GM23338 (cell line): ENCODE measurements around the gene EIF2S3B. TPM values are rescaled to one million over a fixed set of nuclear protein-coding genes. Genes with fewer than 3 reads are reported as not detected.

ENCODE experiments used
- ATAC-seq: fragments of 200-7000 bp; cut with Tn5 transposase; 3 replicates; pipeline ENCODE4 v1.9.1; 2020
- DNase-seq: peaks from one replicate; pipeline ENCODE4 v3.0.0-alpha.2; 2015; ENCODE audit warnings: low spot score
- H2AFZ ChIP-seq: fragments of 200-600 bp; sonication (generic); 2 replicates; pipeline ENCODE4 v1.8.0; 2016; ENCODE audit warnings: antibody characterized with exemption, mild to moderate bottlenecking, moderate library complexity
- H3F3A ChIP-seq: fragments of 200-600 bp; sonication (generic); replicated peaks from 2 replicates; pipeline ENCODE4 v1.8.0; 2017; ENCODE audit warnings: antibody characterized with exemption, mixed run types, low read depth
- H3K27ac ChIP-seq: fragments of 200-600 bp; sonication (generic); 2 replicates; pipeline ENCODE4 v1.6.1; 2016; ENCODE audit warnings: low read depth
- H3K27me3 ChIP-seq: fragments of 200-600 bp; sonication (generic); 2 replicates; pipeline ENCODE4 v1.8.0; 2016; ENCODE audit warnings: mild to moderate bottlenecking, mixed run types, moderate library complexity; ENCODE audit not compliant: insufficient read depth
- H3K36me3 ChIP-seq: fragments of 200-600 bp; sonication (generic); 2 replicates; pipeline ENCODE4 v1.8.0; 2016; ENCODE audit warnings: mild to moderate bottlenecking; ENCODE audit not compliant: insufficient read depth
- H3K4me1 ChIP-seq: fragments of 200-600 bp; sonication (generic); 2 replicates; pipeline ENCODE4 v1.8.0; 2016; ENCODE audit warnings: mild to moderate bottlenecking, moderate library complexity; ENCODE audit not compliant: insufficient read depth
- H3K4me2 ChIP-seq: fragments of 200-600 bp; sonication (generic); 2 replicates; pipeline ENCODE4 v1.7.1; 2017; ENCODE audit warnings: mixed run types
- H3K4me3 ChIP-seq: fragments of 200-600 bp; sonication (generic); 2 replicates; pipeline ENCODE4 v1.6.1; 2016; ENCODE audit warnings: mixed run types
- H3K79me2 ChIP-seq: fragments of 200-600 bp; sonication (generic); replicated peaks from 2 replicates; pipeline ENCODE4 v1.8.0; 2017; ENCODE audit warnings: mild to moderate bottlenecking; ENCODE audit not compliant: insufficient read depth
- H3K9me2 ChIP-seq: fragments of 200-600 bp; sonication (generic); 2 replicates; pipeline ENCODE4 v1.8.0; 2017; ENCODE audit not compliant: insufficient read depth
- H4K20me1 ChIP-seq: fragments of 200-600 bp; sonication (generic); replicated peaks from 2 replicates; pipeline ENCODE4 v1.8.0; 2017; ENCODE audit warnings: mild to moderate bottlenecking; ENCODE audit not compliant: insufficient read depth
- H3K27ac Mint-ChIP-seq: 2 replicates; pipeline ENCODE4 v1.8.0; 2020; ENCODE audit warnings: inconsistent platforms, mild to moderate bottlenecking, moderate library complexity, mixed read lengths
- H3K27me3 Mint-ChIP-seq: 3 replicates; pipeline ENCODE4 v1.8.0; 2022; ENCODE audit warnings: low read depth, mild to moderate bottlenecking, moderate library complexity, mixed read lengths, inconsistent platforms; ENCODE audit not compliant: insufficient read depth, poor library complexity
- H3K36me3 Mint-ChIP-seq: 3 replicates; pipeline ENCODE4 v1.8.0; 2021; ENCODE audit warnings: low read depth, mild to moderate bottlenecking, inconsistent platforms, moderate library complexity, mixed read lengths
- H3K4me1 Mint-ChIP-seq: 3 replicates; pipeline ENCODE4 v1.8.0; 2020; ENCODE audit warnings: mild to moderate bottlenecking, inconsistent platforms, mixed read lengths
- H3K4me3 Mint-ChIP-seq: 3 replicates; pipeline ENCODE4 v1.8.0; 2021; ENCODE audit warnings: moderate library complexity, mild to moderate bottlenecking, inconsistent platforms, mixed read lengths
- H3K9me3 Mint-ChIP-seq: 3 replicates; pipeline ENCODE4 v1.8.0; 2020; ENCODE audit warnings: moderate library complexity, mild to moderate bottlenecking, inconsistent platforms, mixed read lengths
- CREB1 ChIP-seq: fragments of 250-450 bp; sonication (Bioruptor Pico); IDR thresholded peaks from 2 replicates; pipeline ENCODE4 v1.5.0; 2020; ENCODE audit warnings: low read depth, mild to moderate bottlenecking, moderate library complexity
- EZH2 ChIP-seq: fragments of 200-600 bp; sonication (generic); IDR thresholded peaks from one replicate; pipeline ENCODE4 v1.8.0; 2017; ENCODE audit warnings: antibody characterized with exemption, mild to moderate bottlenecking, low read depth; ENCODE audit not compliant: unreplicated experiment
- EZH2phosphoT487 ChIP-seq: fragments of 200-600 bp; sonication (generic); IDR thresholded peaks from one replicate; pipeline ENCODE4 v1.8.1; 2018; ENCODE audit warnings: antibody characterized with exemption; ENCODE audit not compliant: unreplicated experiment
- NANOG ChIP-seq: IDR thresholded peaks from 2 replicates; pipeline ENCODE4 v1.6.1; 2016; ENCODE audit warnings: antibody characterized with exemption, borderline replicate concordance
- POLR2AphosphoS5 ChIP-seq: IDR thresholded peaks from 2 replicates; pipeline ENCODE4 v1.6.1; 2016; ENCODE audit warnings: antibody characterized with exemption, low read depth
- REST ChIP-seq: IDR thresholded peaks from one replicate; pipeline ENCODE4 v1.6.1; 2018; ENCODE audit warnings: antibody characterized with exemption; ENCODE audit not compliant: unreplicated experiment
- STAT1 ChIP-seq: IDR thresholded peaks from one replicate; pipeline ENCODE4 v1.6.1; 2016; ENCODE audit warnings: antibody characterized with exemption; ENCODE audit not compliant: unreplicated experiment
- ZNF114 ChIP-seq: fragments of 250-450 bp; sonication (Bioruptor Pico); IDR thresholded peaks from 2 replicates; pipeline ENCODE4 v1.5.0; 2020; ENCODE audit warnings: mild to moderate bottlenecking, moderate library complexity
- ZNF331 ChIP-seq: fragments of 250-450 bp; sonication (Bioruptor Pico); IDR thresholded peaks from 2 replicates; pipeline ENCODE4 v1.5.0; 2020; ENCODE audit warnings: low read depth, mild to moderate bottlenecking, moderate library complexity
- polyA plus RNA-seq: library from polyadenylated mRNA; unstranded; fragments of >200 nt; fragmentation: Nextera tagmentation; extraction: Ambion mirVana; gene quantifications from 2 replicates; pipeline ENCODE4 v1.2.1, GENCODE V29; 2016
- total RNA-seq: library from RNA; depleted of rRNA; stranded (reverse); fragments of >200 nt; shearing (Covaris generic); gene quantifications from 2 replicates; pipeline ENCODE4 v1.2.3, GENCODE V29; 2014
- TF ChIP-seq, protein P1 (sequence below): fragments of 250-450 bp; sonication (Bioruptor Pico); IDR thresholded peaks from 2 replicates; pipeline ENCODE4 v1.5.0; 2020; ENCODE audit warnings: mild to moderate bottlenecking, moderate library complexity

EIF2S3B gene
- total and polyA plus RNA-seq, 2 experiments from 2014 or later = 0.24 to 10.8 TPM

DNA sequence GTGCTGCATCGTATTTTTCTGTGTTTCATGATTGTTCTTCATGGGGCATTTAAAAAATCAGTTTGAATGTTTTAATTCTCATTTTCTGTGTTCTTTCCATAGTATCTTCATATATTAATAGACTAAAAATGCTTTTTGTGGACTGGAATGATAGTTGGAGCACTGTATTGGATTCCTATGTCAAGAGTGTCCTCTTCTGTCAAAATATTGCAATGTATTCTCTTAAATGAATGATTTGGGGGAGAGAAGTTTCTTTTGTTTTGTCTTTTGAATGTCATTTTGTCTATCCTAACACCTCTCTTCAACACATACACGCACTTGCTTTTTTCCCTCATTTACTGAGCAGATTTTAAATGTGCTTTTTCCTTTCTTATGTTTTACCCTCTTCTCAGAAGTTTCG lies 4.7 kb upstream of the EIF2S3B start (continued):
- TF ChIP-seq, protein P1, sequence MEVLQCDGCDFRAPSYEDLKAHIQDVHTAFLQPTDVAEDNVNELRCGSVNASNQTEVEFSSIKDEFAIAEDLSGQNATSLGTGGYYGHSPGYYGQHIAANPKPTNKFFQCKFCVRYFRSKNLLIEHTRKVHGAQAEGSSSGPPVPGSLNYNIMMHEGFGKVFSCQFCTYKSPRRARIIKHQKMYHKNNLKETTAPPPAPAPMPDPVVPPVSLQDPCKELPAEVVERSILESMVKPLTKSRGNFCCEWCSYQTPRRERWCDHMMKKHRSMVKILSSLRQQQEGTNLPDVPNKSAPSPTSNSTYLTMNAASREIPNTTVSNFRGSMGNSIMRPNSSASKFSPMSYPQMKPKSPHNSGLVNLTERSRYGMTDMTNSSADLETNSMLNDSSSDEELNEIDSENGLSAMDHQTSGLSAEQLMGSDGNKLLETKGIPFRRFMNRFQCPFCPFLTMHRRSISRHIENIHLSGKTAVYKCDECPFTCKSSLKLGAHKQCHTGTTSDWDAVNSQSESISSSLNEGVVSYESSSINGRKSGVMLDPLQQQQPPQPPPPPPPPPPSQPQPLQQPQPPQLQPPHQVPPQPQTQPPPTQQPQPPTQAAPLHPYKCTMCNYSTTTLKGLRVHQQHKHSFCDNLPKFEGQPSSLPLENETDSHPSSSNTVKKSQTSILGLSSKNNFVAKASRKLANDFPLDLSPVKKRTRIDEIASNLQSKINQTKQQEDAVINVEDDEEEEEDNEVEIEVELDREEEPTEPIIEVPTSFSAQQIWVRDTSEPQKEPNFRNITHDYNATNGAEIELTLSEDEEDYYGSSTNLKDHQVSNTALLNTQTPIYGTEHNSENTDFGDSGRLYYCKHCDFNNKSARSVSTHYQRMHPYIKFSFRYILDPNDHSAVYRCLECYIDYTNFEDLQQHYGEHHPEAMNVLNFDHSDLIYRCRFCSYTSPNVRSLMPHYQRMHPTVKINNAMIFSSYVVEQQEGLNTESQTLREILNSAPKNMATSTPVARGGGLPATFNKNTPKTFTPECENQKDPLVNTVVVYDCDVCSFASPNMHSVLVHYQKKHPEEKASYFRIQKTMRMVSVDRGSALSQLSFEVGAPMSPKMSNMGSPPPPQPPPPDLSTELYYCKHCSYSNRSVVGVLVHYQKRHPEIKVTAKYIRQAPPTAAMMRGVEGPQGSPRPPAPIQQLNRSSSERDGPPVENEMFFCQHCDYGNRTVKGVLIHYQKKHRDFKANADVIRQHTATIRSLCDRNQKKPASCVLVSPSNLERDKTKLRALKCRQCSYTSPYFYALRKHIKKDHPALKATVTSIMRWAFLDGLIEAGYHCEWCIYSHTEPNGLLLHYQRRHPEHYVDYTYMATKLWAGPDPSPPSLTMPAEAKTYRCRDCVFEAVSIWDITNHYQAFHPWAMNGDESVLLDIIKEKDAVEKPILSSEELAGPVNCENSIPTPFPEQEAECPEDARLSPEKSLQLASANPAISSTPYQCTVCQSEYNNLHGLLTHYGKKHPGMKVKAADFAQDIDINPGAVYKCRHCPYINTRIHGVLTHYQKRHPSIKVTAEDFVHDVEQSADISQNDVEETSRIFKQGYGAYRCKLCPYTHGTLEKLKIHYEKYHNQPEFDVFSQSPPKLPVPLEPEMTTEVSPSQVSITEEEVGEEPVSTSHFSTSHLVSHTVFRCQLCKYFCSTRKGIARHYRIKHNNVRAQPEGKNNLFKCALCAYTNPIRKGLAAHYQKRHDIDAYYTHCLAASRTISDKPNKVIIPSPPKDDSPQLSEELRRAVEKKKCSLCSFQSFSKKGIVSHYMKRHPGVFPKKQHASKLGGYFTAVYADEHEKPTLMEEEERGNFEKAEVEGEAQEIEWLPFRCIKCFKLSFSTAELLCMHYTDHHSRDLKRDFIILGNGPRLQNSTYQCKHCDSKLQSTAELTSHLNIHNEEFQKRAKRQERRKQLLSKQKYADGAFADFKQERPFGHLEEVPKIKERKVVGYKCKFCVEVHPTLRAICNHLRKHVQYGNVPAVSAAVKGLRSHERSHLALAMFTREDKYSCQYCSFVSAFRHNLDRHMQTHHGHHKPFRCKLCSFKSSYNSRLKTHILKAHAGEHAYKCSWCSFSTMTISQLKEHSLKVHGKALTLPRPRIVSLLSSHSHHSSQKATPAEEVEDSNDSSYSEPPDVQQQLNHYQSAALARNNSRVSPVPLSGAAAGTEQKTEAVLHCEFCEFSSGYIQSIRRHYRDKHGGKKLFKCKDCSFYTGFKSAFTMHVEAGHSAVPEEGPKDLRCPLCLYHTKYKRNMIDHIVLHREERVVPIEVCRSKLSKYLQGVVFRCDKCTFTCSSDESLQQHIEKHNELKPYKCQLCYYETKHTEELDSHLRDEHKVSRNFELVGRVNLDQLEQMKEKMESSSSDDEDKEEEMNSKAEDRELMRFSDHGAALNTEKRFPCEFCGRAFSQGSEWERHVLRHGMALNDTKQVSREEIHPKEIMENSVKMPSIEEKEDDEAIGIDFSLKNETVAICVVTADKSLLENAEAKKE (CRISPR knock-in tag) = no peak
- no peak for TF ChIP-seq CREB1 (CRISPR knock-in tag)
- TF ChIP-seq NANOG = no peak

DNA sequence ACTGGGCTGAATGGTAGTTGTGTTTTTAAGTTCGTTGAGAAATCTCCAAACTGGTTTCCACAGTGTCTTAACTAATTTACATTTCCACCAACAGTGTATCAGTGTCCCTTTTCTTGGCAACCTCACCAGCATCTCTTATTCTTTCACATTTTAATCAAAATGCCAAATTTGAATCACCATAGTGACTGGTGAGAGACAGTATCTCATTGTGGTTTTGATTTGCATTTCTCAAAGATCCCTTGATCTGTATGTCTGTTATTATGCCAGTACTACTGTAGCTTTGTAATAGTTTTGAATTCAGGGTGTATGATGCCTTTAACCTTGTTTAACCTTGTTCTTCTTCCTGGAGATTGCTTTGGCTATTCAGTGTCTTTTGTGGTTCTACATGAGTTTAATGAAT lies 2.2 kb upstream of the EIF2S3B start:
- no peaks in the 10 kb centered on the region for H3F3A ChIP-seq
- H3K4me1 ChIP-seq = no peaks in the 10 kb centered on the region
- no peak overlapping the region for H3K4me2 ChIP-seq
- TF ChIP-seq ZNF114 (CRISPR knock-in tag) (no peak), EZH2phosphoT487 (no peak), CREB1 (CRISPR knock-in tag) (no peak), POLR2AphosphoS5 (no peak), REST (no peak), STAT1 (no peak), EZH2 (no peak), NANOG (no peak), ZNF331 (CRISPR knock-in tag) (no peak)

More for the DNA sequence above, 2.2 kb upstream of the EIF2S3B start:
- Histone ChIP-seq H3K4me3 (no peak overlapping the region), H3K79me2 (no peaks in the 10 kb centered on the region), H4K20me1 (no peaks in the 10 kb centered on the region), H2AFZ (no peak overlapping the region), H3K27me3 (no peaks in the 10 kb centered on the region), H3K36me3 (no peaks in the 10 kb centered on the region), H3K9me2 (no peaks in the 10 kb centered on the region), H3K27ac (no peak overlapping the region)
- Mint-ChIP-seq H3K9me3 (no peaks in the 10 kb centered on the region), H3K27ac (no peak overlapping the region), H3K36me3 (no peaks in the 10 kb centered on the region), H3K4me1 (no peaks in the 10 kb centered on the region), H3K4me3 (no peak overlapping the region), H3K27me3 (no peaks in the 10 kb centered on the region)
- ATAC-seq (no peak), DNase-seq (no peak)
